Measurements from ENCODE around the gene NUP98.

NUP98 gene

GRCh38 chr11:3764266-3764665 is 33.1 kb downstream of the NUP98 start:
- Histone ChIP-seq H3K4me2 (ENCODE audit: low read length) (no peak overlapping the region), H3K9me3 (ENCODE audit: insufficient read depth, low read depth, low read length) (no peaks in the 10 kb centered on the region), H2AK5ac (ENCODE audit: low read length) (no peak overlapping the region), H2BK5ac (ENCODE audit: low read depth, low read length, poor library complexity) (no peak overlapping the region), H3K4me1 (ENCODE audit: control insufficient read depth in 1 of 2, insufficient read depth in 2 of 2, low read length in 2 of 2) (no peaks in the 10 kb centered on the region), H4K8ac (ENCODE audit: low read depth, low read length) (no peak overlapping the region), H3K9ac (ENCODE audit: low read length) (no peak overlapping the region), H3K18ac (ENCODE audit: low read length) (no peak overlapping the region), H4K12ac (ENCODE audit: low read depth, low read length) (no peak overlapping the region), H3K4me3 (ENCODE audit: low read depth, low read length) (no peak overlapping the region), H4K91ac (ENCODE audit: low read depth, low read length) (no peak overlapping the region), H3K14ac (ENCODE audit: low read length) (no peak overlapping the region), H3K27ac (ENCODE audit: low read depth, low read length) (no peak overlapping the region), H3K23ac (ENCODE audit: low read length) (no peak overlapping the region), H3K27me3 (ENCODE audit: insufficient read depth, low read length) (no peaks in the 10 kb centered on the region), H2BK120ac (ENCODE audit: insufficient read depth, low read length, poor library complexity) (no peak overlapping the region), H3K36me3 (ENCODE audit: control insufficient read depth in 1 of 2, insufficient read depth in 2 of 2, low read length in 2 of 2) (peaks cover 55% of the 10 kb centered on the region in 2 experiments), H3K4ac (ENCODE audit: low read depth, low read length) (no peak overlapping the region), H2AFZ (ENCODE audit: insufficient read depth, low read length, poor library complexity) (no peak overlapping the region), H3K79me1 (ENCODE audit: low read length) (no peaks in the 10 kb centered on the region), H2BK12ac (ENCODE audit: low read length) (no peak overlapping the region), H3K79me2 (ENCODE audit: control insufficient read depth, insufficient read depth, low read length, poor library complexity) (no peaks in the 10 kb centered on the region)
- DNase-seq = no peak
- WGBS (ENCODE audit: extremely low coverage, insufficient coverage, insufficient read length) = no CpG with 5 or more reads among the region's 4 CpGs

GRCh38 chr11:3755151-3755550 is 42.2 kb downstream of the NUP98 start:
- peaks cover 46 to 53% of the 10 kb centered on the region in 2 experiments for H3K36me3 ChIP-seq (ENCODE audit: control insufficient read depth in 1 of 2, insufficient read depth in 2 of 2, low read length in 2 of 2)
- H4K91ac ChIP-seq (ENCODE audit: low read depth, low read length) = no peak overlapping the region
- H3K79me2 ChIP-seq (ENCODE audit: control insufficient read depth, insufficient read depth, low read length, poor library complexity) = no peaks in the 10 kb centered on the region
- H2AFZ ChIP-seq (ENCODE audit: insufficient read depth, low read length, poor library complexity) = no peak overlapping the region
- no peak overlapping the region for H3K27ac ChIP-seq (ENCODE audit: low read depth, low read length)
- no peak overlapping the region for H3K4ac ChIP-seq (ENCODE audit: low read depth, low read length)
- no peak overlapping the region for H3K23ac ChIP-seq (ENCODE audit: low read length)
- no peaks in the 10 kb centered on the region for H3K27me3 ChIP-seq (ENCODE audit: insufficient read depth, low read length)
- H2BK12ac ChIP-seq (ENCODE audit: low read length) = no peak overlapping the region
- no peaks in the 10 kb centered on the region for H3K9me3 ChIP-seq (ENCODE audit: insufficient read depth, low read depth, low read length)
- peak; percentile 59 to 77 for DNase-seq
- no peak overlapping the region for H2AK5ac ChIP-seq (ENCODE audit: low read length)
- no peak overlapping the region for H3K9ac ChIP-seq (ENCODE audit: low read length)
- no peak overlapping the region for H4K12ac ChIP-seq (ENCODE audit: low read depth, low read length)
- WGBS (ENCODE audit: extremely low coverage, insufficient coverage, insufficient read length) = no CpG with 5 or more reads among the region's 6 CpGs
- no peak overlapping the region for H3K14ac ChIP-seq (ENCODE audit: low read length)
- H4K8ac ChIP-seq (ENCODE audit: low read depth, low read length) = no peak overlapping the region
- H2BK5ac ChIP-seq (ENCODE audit: low read depth, low read length, poor library complexity) = no peak overlapping the region
- no peak overlapping the region for H3K4me2 ChIP-seq (ENCODE audit: low read length)
- no peaks in the 10 kb centered on the region for H3K4me1 ChIP-seq (ENCODE audit: control insufficient read depth in 1 of 2, insufficient read depth in 2 of 2, low read length in 2 of 2)
- no peak overlapping the region for H3K4me3 ChIP-seq (ENCODE audit: low read depth, low read length)
- no peak overlapping the region for H3K18ac ChIP-seq (ENCODE audit: low read length)
- no peaks in the 10 kb centered on the region for H3K79me1 ChIP-seq (ENCODE audit: low read length)
- no peak overlapping the region for H2BK120ac ChIP-seq (ENCODE audit: insufficient read depth, low read length, poor library complexity)

GRCh38 chr11:3753110-3753509 is 44.2 kb downstream of the NUP98 start:
- Histone ChIP-seq H3K79me2 (ENCODE audit: control insufficient read depth, insufficient read depth, low read length, poor library complexity) (no peaks in the 10 kb centered on the region), H4K8ac (ENCODE audit: low read depth, low read length) (no peak overlapping the region), H3K4ac (ENCODE audit: low read depth, low read length) (no peak overlapping the region), H2BK12ac (ENCODE audit: low read length) (no peak overlapping the region), H2BK5ac (ENCODE audit: low read depth, low read length, poor library complexity) (no peak overlapping the region), H3K36me3 (ENCODE audit: control insufficient read depth in 1 of 2, insufficient read depth in 2 of 2, low read length in 2 of 2) (peaks cover 41 to 48% of the 10 kb centered on the region in 2 experiments), H3K14ac (ENCODE audit: low read length) (no peak overlapping the region), H3K27me3 (ENCODE audit: insufficient read depth, low read length) (no peaks in the 10 kb centered on the region), H3K9me3 (ENCODE audit: insufficient read depth, low read depth, low read length) (no peaks in the 10 kb centered on the region), H4K91ac (ENCODE audit: low read depth, low read length) (no peak overlapping the region), H3K4me3 (ENCODE audit: low read depth, low read length) (no peak overlapping the region), H3K4me1 (ENCODE audit: control insufficient read depth in 1 of 2, insufficient read depth in 2 of 2, low read length in 2 of 2) (no peaks in the 10 kb centered on the region), H3K23ac (ENCODE audit: low read length) (no peak overlapping the region), H2AK5ac (ENCODE audit: low read length) (no peak overlapping the region), H3K9ac (ENCODE audit: low read length) (no peak overlapping the region), H2BK120ac (ENCODE audit: insufficient read depth, low read length, poor library complexity) (no peak overlapping the region), H3K4me2 (ENCODE audit: low read length) (no peak overlapping the region), H4K12ac (ENCODE audit: low read depth, low read length) (no peak overlapping the region), H3K27ac (ENCODE audit: low read depth, low read length) (no peak overlapping the region), H3K18ac (ENCODE audit: low read length) (no peak overlapping the region), H3K79me1 (ENCODE audit: low read length) (no peaks in the 10 kb centered on the region), H2AFZ (ENCODE audit: insufficient read depth, low read length, poor library complexity) (no peak overlapping the region)
- peak in 1 of 2 donors; percentile 27 for DNase-seq
- no CpG with 5 or more reads among the region's 2 CpGs for WGBS (ENCODE audit: extremely low coverage, insufficient coverage, insufficient read length)

- no peak overlapping the region for H2AK5ac ChIP-seq (ENCODE audit: low read length)
These were observed 49.6 kb downstream of the NUP98 start for GRCh38 chr11:3747704-3748103.

More at GRCh38 chr11:3747704-3748103, 49.6 kb downstream of the NUP98 start:
- Histone ChIP-seq H3K18ac (ENCODE audit: low read length) (no peak overlapping the region), H3K23ac (ENCODE audit: low read length) (no peak overlapping the region), H3K9ac (ENCODE audit: low read length) (no peak overlapping the region), H4K12ac (ENCODE audit: low read depth, low read length) (no peak overlapping the region), H4K8ac (ENCODE audit: low read depth, low read length) (no peak overlapping the region), H3K79me1 (ENCODE audit: low read length) (peaks cover 2% of the 10 kb centered on the region), H3K79me2 (ENCODE audit: control insufficient read depth, insufficient read depth, low read length, poor library complexity) (peaks cover 2% of the 10 kb centered on the region), H2BK120ac (ENCODE audit: insufficient read depth, low read length, poor library complexity) (no peak overlapping the region), H3K9me3 (ENCODE audit: insufficient read depth, low read depth, low read length) (no peaks in the 10 kb centered on the region), H4K91ac (ENCODE audit: low read depth, low read length) (no peak overlapping the region), H3K4ac (ENCODE audit: low read depth, low read length) (no peak overlapping the region), H2BK5ac (ENCODE audit: low read depth, low read length, poor library complexity) (no peak overlapping the region), H3K4me3 (ENCODE audit: low read depth, low read length) (no peak overlapping the region), H2AFZ (ENCODE audit: insufficient read depth, low read length, poor library complexity) (no peak overlapping the region), H2BK12ac (ENCODE audit: low read length) (no peak overlapping the region), H3K36me3 (ENCODE audit: control insufficient read depth in 1 of 2, insufficient read depth in 2 of 2, low read length in 2 of 2) (peaks cover 27 to 33% of the 10 kb centered on the region in 2 experiments), H3K14ac (ENCODE audit: low read length) (no peak overlapping the region), H3K27ac (ENCODE audit: low read depth, low read length) (no peak overlapping the region), H3K4me1 (ENCODE audit: control insufficient read depth in 1 of 2, insufficient read depth in 2 of 2, low read length in 2 of 2) (peaks cover 0 to 7% of the 10 kb centered on the region in 2 experiments), H3K27me3 (ENCODE audit: insufficient read depth, low read length) (no peaks in the 10 kb centered on the region), H3K4me2 (ENCODE audit: low read length) (no peak overlapping the region)
- peak in 1 of 2 donors; percentile 26 for DNase-seq
- WGBS (ENCODE audit: extremely low coverage, insufficient coverage, insufficient read length) = no CpG with 5 or more reads among the region's 1 CpG
